Fibroblast of lung (primary cell): ENCODE results near the gene GIT2. TPM values are rescaled to one million over a fixed set of nuclear protein-coding genes. Genes with fewer than 3 reads are reported as not detected.

Experiments
- DNase-seq, 2 donors: peaks; one replicate each; pipeline versions ENCODE4 v3.0.0 to v3.0.0-alpha.2; 2010; ENCODE audit warnings: low read depth in 2 of 2
- H2AFZ ChIP-seq: 2 replicates; pipeline ENCODE4 v1.5.1; 2012; ENCODE audit warnings: low read length, control low read depth, inconsistent platforms
- H3K27ac ChIP-seq: 2 replicates; pipeline ENCODE4 v1.5.1; 2011; ENCODE audit warnings: low read length, control low read depth; ENCODE audit not compliant: insufficient read depth
- H3K27me3 ChIP-seq: 2 replicates; pipeline ENCODE4 v1.5.1; 2011; ENCODE audit warnings: mild to moderate bottlenecking, low read length; ENCODE audit not compliant: control insufficient read depth, insufficient read depth
- H3K36me3 ChIP-seq: 2 replicates; pipeline ENCODE4 v1.5.1; 2011; ENCODE audit warnings: low read length; ENCODE audit not compliant: control insufficient read depth, insufficient read depth
- H3K4me1 ChIP-seq: 2 replicates; pipeline ENCODE4 v1.5.1; 2011; ENCODE audit warnings: low read length; ENCODE audit not compliant: control insufficient read depth, insufficient read depth; ENCODE audit errors: extremely low read depth
- H3K4me2 ChIP-seq: 2 replicates; pipeline ENCODE4 v1.5.1; 2011; ENCODE audit warnings: low read length, control low read depth; ENCODE audit not compliant: insufficient read depth; ENCODE audit errors: extremely low read depth
- H3K4me3 ChIP-seq, 4 experiments: fragments of 200-600 bp in 1 of 4; sonication (generic) in 1 of 4; replicated peaks in 1 of 4; 2 replicates each; pipeline ENCODE4 v1.5.1; 2011 to 2016; ENCODE audit warnings: low read length in 4 of 4, low read depth in 3 of 4, mild to moderate bottlenecking in 3 of 4, control low read depth in 2 of 4, inconsistent platforms in 1 of 4, mixed read lengths in 1 of 4; ENCODE audit not compliant: insufficient read depth in 1 of 4; ENCODE audit errors: control extremely low read depth in 1 of 4
- H3K79me2 ChIP-seq: 2 replicates; pipeline ENCODE4 v1.5.1; 2012; ENCODE audit warnings: mild to moderate bottlenecking, low read length, inconsistent platforms; ENCODE audit not compliant: control insufficient read depth, insufficient read depth
- H3K9ac ChIP-seq: 2 replicates; pipeline ENCODE4 v1.5.1; 2011; ENCODE audit warnings: mild to moderate bottlenecking, low read length, control low read depth; ENCODE audit not compliant: insufficient read depth
- H3K9me3 ChIP-seq: 2 replicates; pipeline ENCODE4 v1.5.1; 2012; ENCODE audit warnings: low read depth, low read length; ENCODE audit not compliant: control insufficient read depth, insufficient read depth
- H4K20me1 ChIP-seq: 2 replicates; pipeline ENCODE4 v1.5.1; 2011; ENCODE audit warnings: low read length; ENCODE audit not compliant: control insufficient read depth, insufficient read depth; ENCODE audit errors: extremely low read depth
- EZH2 ChIP-seq: IDR thresholded peaks from 2 replicates; pipeline ENCODE4 v1.5.1; 2012; ENCODE audit warnings: low read length, control low read depth, mild to moderate bottlenecking; ENCODE audit errors: missing control alignments
- polyA plus RNA-seq, 2 donors: library from polyadenylated mRNA; depleted of rRNA in 1 of 2; stranded (reverse) in 1 of 2; unstranded in 1 of 2; fragments of >200 nt; gene quantifications; 2 replicates each; pipeline ENCODE4 v1.2.1, GENCODE V29; 2011 to 2012; ENCODE audit warnings: missing spikeins in 1 of 2
- total RNA-seq: library from RNA; depleted of rRNA; stranded (reverse); fragments of >200 nt; gene quantifications from 2 replicates; pipeline ENCODE4 v1.2.1, GENCODE V29; 2014
- TF ChIP-seq, protein P1 (sequence below), 2 donors: IDR thresholded peaks in 1 of 2; conservative IDR thresholded peaks in 1 of 2; 1 replicate in 1 of 2; 2 replicates in 1 of 2; pipeline ENCODE4 v1.5.1; 2011 to 2012; ENCODE audit warnings: low read length in 2 of 2, control low read depth in 1 of 2, inconsistent platforms in 1 of 2, low read depth in 1 of 2, mild to moderate bottlenecking in 1 of 2

GIT2 gene
- total and polyA plus RNA-seq, 2 donors (not counting 1 experiment from before 2014, with no cell fraction given): 47.9 to 53.5 TPM

DNA sequence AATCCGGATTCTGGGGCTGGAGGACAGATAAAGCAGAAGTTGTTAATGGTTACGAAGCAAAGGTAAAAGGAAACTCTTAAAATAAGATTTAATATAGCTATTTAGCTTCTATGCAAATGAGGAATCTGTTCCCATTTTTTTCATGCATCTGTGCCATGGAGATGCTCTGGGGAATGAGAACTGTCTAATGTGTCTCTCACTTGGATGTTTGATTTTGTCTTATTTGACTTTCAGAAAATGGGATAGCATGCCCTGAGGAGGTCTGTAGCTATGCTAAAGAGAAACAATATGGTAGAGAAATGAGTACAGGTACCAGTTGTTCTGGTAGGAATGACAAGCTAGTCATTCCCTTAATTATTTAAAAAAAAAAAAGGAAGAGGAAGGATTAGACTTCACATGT lies 27.9 kb upstream of the GIT2 start:
- no peak overlapping the region for H3K9ac ChIP-seq
- H3K79me2 ChIP-seq: peaks cover 34% of the 10 kb centered on the region
- TF ChIP-seq EZH2: no peak
- TF ChIP-seq, protein P1, sequence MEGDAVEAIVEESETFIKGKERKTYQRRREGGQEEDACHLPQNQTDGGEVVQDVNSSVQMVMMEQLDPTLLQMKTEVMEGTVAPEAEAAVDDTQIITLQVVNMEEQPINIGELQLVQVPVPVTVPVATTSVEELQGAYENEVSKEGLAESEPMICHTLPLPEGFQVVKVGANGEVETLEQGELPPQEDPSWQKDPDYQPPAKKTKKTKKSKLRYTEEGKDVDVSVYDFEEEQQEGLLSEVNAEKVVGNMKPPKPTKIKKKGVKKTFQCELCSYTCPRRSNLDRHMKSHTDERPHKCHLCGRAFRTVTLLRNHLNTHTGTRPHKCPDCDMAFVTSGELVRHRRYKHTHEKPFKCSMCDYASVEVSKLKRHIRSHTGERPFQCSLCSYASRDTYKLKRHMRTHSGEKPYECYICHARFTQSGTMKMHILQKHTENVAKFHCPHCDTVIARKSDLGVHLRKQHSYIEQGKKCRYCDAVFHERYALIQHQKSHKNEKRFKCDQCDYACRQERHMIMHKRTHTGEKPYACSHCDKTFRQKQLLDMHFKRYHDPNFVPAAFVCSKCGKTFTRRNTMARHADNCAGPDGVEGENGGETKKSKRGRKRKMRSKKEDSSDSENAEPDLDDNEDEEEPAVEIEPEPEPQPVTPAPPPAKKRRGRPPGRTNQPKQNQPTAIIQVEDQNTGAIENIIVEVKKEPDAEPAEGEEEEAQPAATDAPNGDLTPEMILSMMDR (conservative IDR thresholded peaks at IDR 0.05 in 1 of 2, IDR thresholded peaks at IDR 0.05 in 1 of 2; ENCODE audit: low read depth in 1 of 2, low read length in 2 of 2): no peak
- H3K4me2 ChIP-seq: no peak overlapping the region
- H2AFZ ChIP-seq: no peak overlapping the region
- no peaks in the 10 kb centered on the region for H3K9me3 ChIP-seq
- H3K27me3 ChIP-seq: no peaks in the 10 kb centered on the region
- no peaks in the 10 kb centered on the region for H4K20me1 ChIP-seq
- no peak for DNase-seq
- no peak overlapping the region for H3K4me3 ChIP-seq
- H3K4me1 ChIP-seq: peaks cover 30% of the 10 kb centered on the region
- peak overlapping the region; percentile 68 for H3K27ac ChIP-seq
- H3K36me3 ChIP-seq: peaks cover 29% of the 10 kb centered on the region

DNA sequence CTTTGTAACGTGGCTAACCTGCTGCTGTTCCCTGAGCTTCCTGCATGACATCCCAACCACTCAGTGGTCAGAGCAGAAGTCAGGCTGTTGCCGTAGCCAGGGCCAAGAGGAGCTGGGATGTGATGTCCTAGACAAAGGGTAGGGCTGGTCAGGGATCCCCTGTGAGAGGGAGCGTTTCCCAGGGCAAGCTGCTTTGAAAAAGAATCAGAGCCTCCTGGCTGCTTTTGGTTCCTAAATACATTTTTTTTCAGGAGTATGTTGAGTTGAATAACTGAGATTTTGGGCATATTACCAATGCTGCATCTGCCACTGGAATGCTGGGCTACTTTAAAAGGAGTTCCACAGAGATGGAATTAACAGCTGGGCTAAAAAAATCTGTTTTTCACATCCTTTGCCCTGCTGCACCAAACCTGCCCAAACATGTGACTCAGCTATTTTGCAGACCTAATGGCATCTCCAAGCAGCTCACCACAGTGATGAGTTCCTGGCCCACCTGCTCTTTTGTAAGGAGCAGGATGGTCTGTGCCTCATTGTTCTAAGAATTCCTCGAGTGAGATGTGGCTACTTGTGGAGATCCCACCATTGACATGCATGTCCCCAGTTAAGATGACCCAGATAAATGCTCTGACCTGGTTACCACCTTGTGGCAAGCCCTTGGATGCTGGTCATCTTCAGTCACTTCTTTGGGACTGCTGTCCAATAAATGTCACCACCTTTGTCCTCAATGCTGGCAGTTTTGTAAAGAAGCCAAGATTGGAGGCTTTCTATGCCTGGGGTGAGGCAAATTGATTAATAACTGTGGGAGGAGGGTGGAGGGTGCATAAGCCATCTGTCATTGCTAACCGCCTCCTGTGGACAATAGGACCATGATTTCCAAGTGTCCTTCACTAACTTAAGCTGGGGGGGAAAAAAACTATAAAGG lies 27.2 kb upstream of the GIT2 start:
- Histone ChIP-seq H3K27ac (peak overlapping the region; percentile 68), H3K79me2 (peaks cover 38% of the 10 kb centered on the region), H2AFZ (no peak overlapping the region), H3K4me2 (peak overlapping the region; percentile 21), H3K36me3 (peaks cover 28% of the 10 kb centered on the region), H3K27me3 (no peaks in the 10 kb centered on the region), H3K9ac (no peak overlapping the region), H3K9me3 (no peaks in the 10 kb centered on the region), H3K4me3 (no peak overlapping the region), H3K4me1 (peaks cover 30% of the 10 kb centered on the region), H4K20me1 (no peaks in the 10 kb centered on the region)
- TF ChIP-seq EZH2: no peak
- TF ChIP-seq, protein P1 (conservative IDR thresholded peaks at IDR 0.05 in 1 of 2, IDR thresholded peaks at IDR 0.05 in 1 of 2; ENCODE audit: low read depth in 1 of 2, low read length in 2 of 2): no peak
- DNase-seq: peak; percentile 74 to 93

DNA sequence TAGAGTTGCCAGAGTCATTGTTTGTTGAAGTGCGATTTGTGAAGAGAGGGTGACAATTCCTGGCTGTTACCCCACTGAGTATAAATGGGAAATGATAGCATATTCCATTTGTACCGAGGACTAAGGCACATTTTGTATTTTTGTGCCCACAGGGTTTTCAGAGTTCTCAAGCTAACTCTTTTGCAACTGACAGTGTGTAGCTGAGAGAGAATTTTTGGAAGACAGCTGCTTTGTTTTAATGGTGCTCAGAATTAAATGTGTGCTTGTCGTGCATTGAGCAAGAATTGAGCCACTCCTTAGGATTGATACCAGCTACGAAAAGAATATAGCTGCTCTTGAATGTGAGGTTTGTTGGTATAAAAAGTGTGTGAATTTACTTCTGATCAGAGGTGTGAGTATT lies 24.8 kb upstream of the GIT2 start:
- Histone ChIP-seq H3K4me3 (no peak overlapping the region), H3K9ac (no peak overlapping the region), H3K27me3 (no peaks in the 10 kb centered on the region), H3K4me1 (peaks cover 30% of the 10 kb centered on the region), H4K20me1 (no peaks in the 10 kb centered on the region), H3K27ac (no peak overlapping the region), H3K36me3 (peaks cover 22% of the 10 kb centered on the region), H2AFZ (no peak overlapping the region), H3K79me2 (peaks cover 40% of the 10 kb centered on the region), H3K4me2 (no peak overlapping the region), H3K9me3 (no peaks in the 10 kb centered on the region)
- TF ChIP-seq EZH2: no peak
- TF ChIP-seq, protein P1 (conservative IDR thresholded peaks at IDR 0.05 in 1 of 2, IDR thresholded peaks at IDR 0.05 in 1 of 2; ENCODE audit: low read depth in 1 of 2, low read length in 2 of 2): no peak
- no peak for DNase-seq
